Central memory CD8-positive, alpha-beta T cell (primary cell): ENCODE results near the gene ITSN2.
"Not testable (repeated sequence)": the region's sequence is repeated elsewhere in the genome, so short reads cannot be mapped to it uniquely, and the experiment has no call there.

Experiments
- ATAC-seq: fragments of 150-1000 bp; cut with Tn5 transposase; replicated peaks from 2 replicates; pipeline ENCODE4 v1.10.0; 2022; ENCODE audit warnings: mild to moderate bottlenecking, moderate FRiP score, moderate number of reproducible peaks; ENCODE audit not compliant: poor library complexity, severe bottlenecking; ENCODE audit errors: extremely low read depth
- DNase-seq, 2 donors: peaks; one replicate each; pipeline ENCODE4 v3.0.0; 2021; ENCODE audit warnings: low spot score in 2 of 2
- H3K27ac Mint-ChIP-seq: one replicate; pipeline ENCODE4 v1.8.0; 2022; ENCODE audit warnings: low read depth, mild to moderate bottlenecking, moderate library complexity, mixed read lengths
- H3K27me3 Mint-ChIP-seq: one replicate; pipeline ENCODE4 v1.8.0; 2022; ENCODE audit warnings: mixed read lengths
- H3K36me3 Mint-ChIP-seq: one replicate; pipeline ENCODE4 v1.8.0; 2022; ENCODE audit warnings: mild to moderate bottlenecking, moderate library complexity, mixed read lengths; ENCODE audit not compliant: insufficient read depth
- H3K4me1 Mint-ChIP-seq: one replicate; pipeline ENCODE4 v1.8.0; 2022; ENCODE audit warnings: mixed read lengths
- H3K4me3 Mint-ChIP-seq: one replicate; pipeline ENCODE4 v1.8.0; 2022; ENCODE audit warnings: mild to moderate bottlenecking, moderate library complexity, mixed read lengths
- H3K9me3 Mint-ChIP-seq: one replicate; pipeline ENCODE4 v1.8.0; 2022; ENCODE audit warnings: mixed read lengths

ITSN2 gene

GRCh38 chr2:24199968-24200590 is 160.3 kb downstream of the ITSN2 start:
- no peak for ATAC-seq
- H3K9me3 Mint-ChIP-seq = peaks cover 7% of the 10 kb centered on the region
- no peak for DNase-seq
- H3K4me3 Mint-ChIP-seq = no peak overlapping the region
- no peaks in the 10 kb centered on the region for H3K27me3 Mint-ChIP-seq
- peaks cover 23% of the 10 kb centered on the region for H3K36me3 Mint-ChIP-seq
- H3K4me1 Mint-ChIP-seq = no peaks in the 10 kb centered on the region
- no peak overlapping the region for H3K27ac Mint-ChIP-seq

- DNase-seq, H3K4me3 Mint-ChIP-seq, H3K27ac Mint-ChIP-seq, ATAC-seq, H3K27me3 Mint-ChIP-seq, H3K9me3 Mint-ChIP-seq, H3K36me3 Mint-ChIP-seq, H3K4me1 Mint-ChIP-seq: not testable (repeated sequence)
Measured at GRCh38 chr2:24197213-24197612, 163.1 kb downstream of the ITSN2 start.

- no peak for DNase-seq
- H3K4me1 Mint-ChIP-seq = no peaks in the 10 kb centered on the region
- H3K4me3 Mint-ChIP-seq = no peak overlapping the region
- H3K27ac Mint-ChIP-seq = no peak overlapping the region
- peaks cover 6% of the 10 kb centered on the region for H3K9me3 Mint-ChIP-seq
- no peak for ATAC-seq
- peaks cover 10% of the 10 kb centered on the region for H3K27me3 Mint-ChIP-seq
- H3K36me3 Mint-ChIP-seq = peaks cover 1% of the 10 kb centered on the region
Measured at GRCh38 chr2:24191848-24192247, 168.5 kb downstream of the ITSN2 start.

- H3K4me3 Mint-ChIP-seq = no peak overlapping the region
- no peak for ATAC-seq
- H3K36me3 Mint-ChIP-seq = no peaks in the 10 kb centered on the region
- H3K27me3 Mint-ChIP-seq = peaks cover 10% of the 10 kb centered on the region
- H3K4me1 Mint-ChIP-seq = no peaks in the 10 kb centered on the region
- no peak overlapping the region for H3K27ac Mint-ChIP-seq
- no peak for DNase-seq
- no peaks in the 10 kb centered on the region for H3K9me3 Mint-ChIP-seq
Measured at GRCh38 chr2:24191156-24191555, 169.2 kb downstream of the ITSN2 start.

GRCh38 chr2:24190503-24190902 is 169.8 kb downstream of the ITSN2 start:
- no peak overlapping the region for H3K27ac Mint-ChIP-seq
- no peaks in the 10 kb centered on the region for H3K9me3 Mint-ChIP-seq
- DNase-seq (no peak), ATAC-seq (no peak)
- H3K36me3 Mint-ChIP-seq = no peaks in the 10 kb centered on the region
- H3K27me3 Mint-ChIP-seq = peaks cover 10% of the 10 kb centered on the region
- H3K4me3 Mint-ChIP-seq = no peak overlapping the region
- H3K4me1 Mint-ChIP-seq = no peaks in the 10 kb centered on the region

GRCh38 chr2:24189551-24189950 is 170.8 kb downstream of the ITSN2 start:
- H3K4me3 Mint-ChIP-seq = no peak overlapping the region

GRCh38 chr2:24183366-24184069 is 176.8 kb downstream of the ITSN2 start:
- Mint-ChIP-seq H3K9me3 (no peaks in the 10 kb centered on the region), H3K27me3 (no peaks in the 10 kb centered on the region), H3K4me1 (no peaks in the 10 kb centered on the region), H3K4me3 (no peak overlapping the region), H3K36me3 (peaks cover 2% of the 10 kb centered on the region), H3K27ac (no peak overlapping the region)
- DNase-seq (no peak), ATAC-seq (no peak)

More at GRCh38 chr2:24189551-24189950, 170.8 kb downstream of the ITSN2 start:
- Mint-ChIP-seq H3K27me3 (peaks cover 10% of the 10 kb centered on the region), H3K27ac (no peak overlapping the region), H3K36me3 (no peaks in the 10 kb centered on the region), H3K9me3 (no peaks in the 10 kb centered on the region), H3K4me1 (no peaks in the 10 kb centered on the region)
- ATAC-seq (no peak), DNase-seq (no peak)

GRCh38 chr2:24182507-24182906 is 177.8 kb downstream of the ITSN2 start:
- H3K36me3 Mint-ChIP-seq = peaks cover 2% of the 10 kb centered on the region
- H3K9me3 Mint-ChIP-seq = no peaks in the 10 kb centered on the region
- H3K27me3 Mint-ChIP-seq = no peaks in the 10 kb centered on the region
- ATAC-seq (no peak), DNase-seq (no peak)
- no peaks in the 10 kb centered on the region for H3K4me1 Mint-ChIP-seq
- H3K4me3 Mint-ChIP-seq = no peak overlapping the region
- no peak overlapping the region for H3K27ac Mint-ChIP-seq

- Mint-ChIP-seq H3K36me3 (peaks cover 2% of the 10 kb centered on the region), H3K27ac (no peak overlapping the region), H3K27me3 (no peaks in the 10 kb centered on the region), H3K4me1 (no peaks in the 10 kb centered on the region), H3K9me3 (no peaks in the 10 kb centered on the region), H3K4me3 (no peak overlapping the region)
- ATAC-seq (no peak), DNase-seq (no peak)
Measured at GRCh38 chr2:24181849-24182248, 178.5 kb downstream of the ITSN2 start.

GRCh38 chr2:24179683-24180082 is 180.7 kb downstream of the ITSN2 start:
- no peak for ATAC-seq
- no peak for DNase-seq
- no peaks in the 10 kb centered on the region for H3K4me1 Mint-ChIP-seq
- H3K4me3 Mint-ChIP-seq = no peak overlapping the region
- no peak overlapping the region for H3K27ac Mint-ChIP-seq
- no peaks in the 10 kb centered on the region for H3K9me3 Mint-ChIP-seq
- H3K27me3 Mint-ChIP-seq = no peaks in the 10 kb centered on the region
- H3K36me3 Mint-ChIP-seq = peaks cover 2% of the 10 kb centered on the region

GRCh38 chr2:24176326-24176725 is 184.0 kb downstream of the ITSN2 start:
- Mint-ChIP-seq H3K27ac (no peak overlapping the region), H3K27me3 (no peaks in the 10 kb centered on the region), H3K4me3 (no peak overlapping the region), H3K36me3 (no peaks in the 10 kb centered on the region), H3K4me1 (no peaks in the 10 kb centered on the region), H3K9me3 (no peaks in the 10 kb centered on the region)
- ATAC-seq = no peak
- DNase-seq = no peak

- ATAC-seq = no peak
- no peaks in the 10 kb centered on the region for H3K9me3 Mint-ChIP-seq
- no peak overlapping the region for H3K27ac Mint-ChIP-seq
- no peak overlapping the region for H3K4me3 Mint-ChIP-seq
- no peak for DNase-seq
- no peaks in the 10 kb centered on the region for H3K27me3 Mint-ChIP-seq
- H3K4me1 Mint-ChIP-seq = no peaks in the 10 kb centered on the region
- no peaks in the 10 kb centered on the region for H3K36me3 Mint-ChIP-seq
Measured at GRCh38 chr2:24175631-24176187, 184.6 kb downstream of the ITSN2 start.

- H3K4me1 Mint-ChIP-seq = no peaks in the 10 kb centered on the region
- no peaks in the 10 kb centered on the region for H3K36me3 Mint-ChIP-seq
- no peak within 1 kb of the TSS for H3K4me3 Mint-ChIP-seq
- no peaks in the 10 kb centered on the region for H3K9me3 Mint-ChIP-seq
- H3K27ac Mint-ChIP-seq = no peak within 1 kb of the TSS
- H3K27me3 Mint-ChIP-seq = no peaks in the 10 kb centered on the region
- ATAC-seq (no peak), DNase-seq (no peak)
Measured at GRCh38 chr2:24174851-24175277, 185.5 kb downstream of the ITSN2 start, which contains the start of gene FAM228A. FAM228A (plus strand) TSS chr2:24175053; CDS start chr2:24175481, 428 bp downstream.
